Heart left ventricle (tissue), 13 donors: ENCODE measurements around the gene TENT5C.

Experiments used
- POLR2A ChIP-seq, 2 donors: fragments of 450-650 bp; IDR thresholded peaks; one replicate each; pipeline ENCODE4 v1.6.1; 2017; ENCODE audit warnings: antibody characterized with exemption in 2 of 2, mild to moderate bottlenecking in 2 of 2, moderate library complexity in 2 of 2
- TF ChIP-seq, protein P1 (sequence below), 12 donors: fragments of 200-600 bp; sonication (generic) in 4 of 12; IDR thresholded peaks; one replicate each; pipeline versions ENCODE4 v1.5.0 to v1.8.0; 2018 to 2022; ENCODE audit warnings: antibody characterized with exemption in 12 of 12, mild to moderate bottlenecking in 5 of 12
- donor health status: ischemic (EF 13 %, LVEDD 7.1; RV severe dilation, severe dysfunction).
- donor health status: DM: no; HTN: yes; CAD: no.
- donor health status: DM: no; HTN: no; CAD: no.
- donor health status: ischemic (EF 25% LVEDD 6.9; RV normal size, moderate dysfunction).
- donor health status: ischemic (EF 25% LVEDD 5.7; RV mildly dilated, moderate dysfunction).
- donor health status: ischemic (EF 35%, LVEDD 5.7; RV mildly dilated, moderate dysfunction).
- donor health status: nonischemic (EF 11% LVEDD 7.7; RV severe dilation, severe dysfunction).
- donor health status: DM: yes; HTN: yes; CAD: no.
- donor health status: PGD.
- donor health status: ischemic (EF 29% LVEDD 5.4; RV normal size, mild dysfunction).
- donor health status: nonischemic (EF 23%, LVEDD 6.1; RV moderate dilation, normal function).

DNA sequence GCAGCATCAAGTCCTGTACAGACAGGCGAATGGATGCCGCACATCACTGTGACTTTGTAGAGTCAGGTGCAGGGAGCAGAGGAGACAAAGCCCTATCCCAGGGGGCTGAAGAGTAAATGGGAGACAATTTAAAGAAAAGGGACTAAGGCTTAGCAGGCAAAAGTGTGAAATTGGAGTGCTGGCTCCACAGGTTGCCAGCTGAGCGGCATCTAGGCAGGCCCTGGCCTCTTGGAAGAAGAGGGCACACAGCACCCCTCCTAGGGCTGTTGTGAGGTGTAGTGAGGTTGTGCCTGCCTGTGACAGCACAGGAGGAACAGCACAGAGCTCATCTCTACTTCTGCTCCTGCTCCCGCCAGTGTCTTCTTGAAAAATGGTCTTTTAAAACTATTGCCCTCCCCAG lies 47.3 kb downstream of the TENT5C start:
- TF ChIP-seq, protein P1, sequence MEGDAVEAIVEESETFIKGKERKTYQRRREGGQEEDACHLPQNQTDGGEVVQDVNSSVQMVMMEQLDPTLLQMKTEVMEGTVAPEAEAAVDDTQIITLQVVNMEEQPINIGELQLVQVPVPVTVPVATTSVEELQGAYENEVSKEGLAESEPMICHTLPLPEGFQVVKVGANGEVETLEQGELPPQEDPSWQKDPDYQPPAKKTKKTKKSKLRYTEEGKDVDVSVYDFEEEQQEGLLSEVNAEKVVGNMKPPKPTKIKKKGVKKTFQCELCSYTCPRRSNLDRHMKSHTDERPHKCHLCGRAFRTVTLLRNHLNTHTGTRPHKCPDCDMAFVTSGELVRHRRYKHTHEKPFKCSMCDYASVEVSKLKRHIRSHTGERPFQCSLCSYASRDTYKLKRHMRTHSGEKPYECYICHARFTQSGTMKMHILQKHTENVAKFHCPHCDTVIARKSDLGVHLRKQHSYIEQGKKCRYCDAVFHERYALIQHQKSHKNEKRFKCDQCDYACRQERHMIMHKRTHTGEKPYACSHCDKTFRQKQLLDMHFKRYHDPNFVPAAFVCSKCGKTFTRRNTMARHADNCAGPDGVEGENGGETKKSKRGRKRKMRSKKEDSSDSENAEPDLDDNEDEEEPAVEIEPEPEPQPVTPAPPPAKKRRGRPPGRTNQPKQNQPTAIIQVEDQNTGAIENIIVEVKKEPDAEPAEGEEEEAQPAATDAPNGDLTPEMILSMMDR (IDR thresholded peaks at IDR 0.05): no peak
- TF ChIP-seq POLR2A (IDR thresholded peaks at IDR 0.05): no peak
